ENCODE results near the gene TMEM214.

TMEM214 gene

DNA sequence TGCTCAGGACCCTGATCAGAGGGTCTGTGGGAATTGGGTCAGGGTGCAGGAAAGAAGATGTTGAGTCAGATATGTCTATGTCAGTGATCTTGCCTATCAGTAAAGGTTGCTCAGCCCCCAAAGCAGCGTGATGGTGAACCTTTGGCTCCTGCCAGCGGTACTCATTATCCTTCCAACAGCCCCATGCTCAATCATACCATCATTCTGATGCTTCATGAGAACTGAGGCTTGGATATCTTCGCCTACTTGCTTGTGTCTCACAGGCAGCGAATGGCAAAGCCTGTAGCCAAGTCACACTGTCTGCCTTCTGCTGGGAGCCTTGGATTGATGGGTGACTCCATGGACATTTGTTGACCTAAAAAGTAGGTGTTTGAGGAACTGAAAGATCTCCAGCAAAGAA, 19.0 kb upstream of the TMEM214 start:
- no peak for DNase-seq

DNA sequence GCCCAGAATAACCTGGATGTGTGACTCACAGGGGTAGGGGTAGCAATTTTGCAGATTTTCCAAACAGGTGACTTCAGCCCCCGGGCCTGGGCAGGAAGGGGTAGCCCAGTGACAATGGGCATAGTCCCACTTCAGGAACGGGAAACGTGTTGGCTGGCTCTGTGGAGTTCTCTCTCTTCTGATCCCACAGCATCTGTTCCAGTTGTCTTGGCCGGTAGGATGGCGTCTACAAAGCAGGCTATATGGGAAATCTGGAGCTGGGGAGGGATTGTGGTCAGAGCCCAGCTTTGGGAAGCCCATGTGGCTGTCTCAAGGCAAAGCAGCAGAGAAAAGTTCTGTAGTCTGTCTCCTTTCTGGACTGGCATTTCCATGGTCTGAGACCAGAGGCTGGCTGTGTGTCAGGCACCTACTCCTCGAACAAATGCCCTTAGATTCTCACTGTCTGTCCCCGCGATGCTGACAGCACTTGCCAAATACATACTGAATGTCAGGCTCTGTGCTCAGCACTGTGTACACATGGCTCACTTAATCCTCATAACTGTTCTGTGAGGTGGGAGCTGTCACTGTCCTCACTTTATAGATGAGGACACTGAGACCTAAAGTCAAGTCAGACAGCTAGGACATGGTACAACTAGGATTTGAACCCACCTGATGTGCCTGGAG, 17.9 kb upstream of the TMEM214 start:
- no peak for DNase-seq

DNA sequence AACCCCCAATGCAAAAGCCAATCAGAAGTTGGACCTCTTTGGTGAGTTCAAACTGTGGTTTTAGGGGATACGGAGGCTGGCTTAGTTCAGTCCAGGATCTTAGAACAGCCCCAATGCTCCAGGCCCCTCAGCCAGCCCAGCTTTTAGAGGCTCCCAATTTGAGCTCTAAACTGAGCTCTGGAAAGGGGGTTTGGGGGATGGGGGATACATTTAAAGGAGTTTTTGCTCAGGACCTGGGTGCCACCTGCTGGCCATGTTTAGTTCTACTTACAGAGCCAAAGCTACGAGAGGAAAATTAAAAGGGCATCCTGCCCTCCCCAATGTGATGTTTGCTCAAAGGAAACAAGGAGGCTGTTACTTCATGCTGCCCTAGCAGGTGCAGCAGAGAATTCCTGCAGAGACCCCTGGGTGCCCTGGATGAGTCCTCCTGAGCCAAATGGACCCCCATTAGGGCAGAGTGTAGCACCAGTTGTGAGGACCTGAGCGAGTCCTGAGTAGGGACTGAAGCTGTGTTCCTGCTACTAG, 15.9 kb upstream of the TMEM214 start:
- DNase-seq = peak; percentile 20

DNA sequence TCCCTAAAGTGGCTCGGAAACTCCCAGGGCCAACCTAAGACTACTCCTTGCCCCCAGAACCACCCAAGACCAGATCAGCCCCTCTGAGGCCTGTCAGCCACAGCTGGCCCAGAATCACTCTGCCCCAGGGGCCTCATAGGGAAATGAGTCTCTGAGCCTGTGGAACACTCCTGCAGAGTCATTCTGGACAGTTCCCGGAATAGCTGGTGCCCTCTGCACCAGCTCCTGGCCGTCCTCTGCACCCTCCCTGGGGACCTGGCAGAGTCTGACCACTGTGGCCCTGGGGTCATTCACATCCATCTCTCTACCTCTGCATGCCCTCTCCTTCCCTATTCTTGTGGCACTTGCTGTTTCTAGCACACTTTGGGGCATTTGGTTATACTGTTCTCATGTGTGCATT, 14.6 kb upstream of the TMEM214 start:
- DNase-seq = no peak

DNA sequence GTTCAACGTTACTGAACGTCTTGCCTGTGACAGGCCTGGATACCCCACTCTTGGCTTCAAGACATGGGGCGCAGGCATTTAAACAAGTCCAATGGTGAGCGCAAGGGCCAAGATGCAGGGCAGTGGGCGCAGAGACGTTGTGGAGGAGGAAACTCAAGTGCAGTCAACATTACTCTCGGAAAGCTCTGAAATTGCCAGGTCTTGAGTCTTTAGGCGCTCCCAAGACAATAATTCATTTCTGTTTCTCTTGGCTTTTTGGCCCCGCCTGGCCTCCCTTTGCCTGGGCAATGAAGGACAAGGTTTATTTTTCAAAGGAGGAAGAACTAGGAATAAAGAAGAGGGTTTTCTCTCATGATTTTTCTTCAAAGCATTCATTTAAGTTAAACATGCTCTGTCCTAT, 13.3 kb upstream of the TMEM214 start:
- DNase-seq = no peak

DNA sequence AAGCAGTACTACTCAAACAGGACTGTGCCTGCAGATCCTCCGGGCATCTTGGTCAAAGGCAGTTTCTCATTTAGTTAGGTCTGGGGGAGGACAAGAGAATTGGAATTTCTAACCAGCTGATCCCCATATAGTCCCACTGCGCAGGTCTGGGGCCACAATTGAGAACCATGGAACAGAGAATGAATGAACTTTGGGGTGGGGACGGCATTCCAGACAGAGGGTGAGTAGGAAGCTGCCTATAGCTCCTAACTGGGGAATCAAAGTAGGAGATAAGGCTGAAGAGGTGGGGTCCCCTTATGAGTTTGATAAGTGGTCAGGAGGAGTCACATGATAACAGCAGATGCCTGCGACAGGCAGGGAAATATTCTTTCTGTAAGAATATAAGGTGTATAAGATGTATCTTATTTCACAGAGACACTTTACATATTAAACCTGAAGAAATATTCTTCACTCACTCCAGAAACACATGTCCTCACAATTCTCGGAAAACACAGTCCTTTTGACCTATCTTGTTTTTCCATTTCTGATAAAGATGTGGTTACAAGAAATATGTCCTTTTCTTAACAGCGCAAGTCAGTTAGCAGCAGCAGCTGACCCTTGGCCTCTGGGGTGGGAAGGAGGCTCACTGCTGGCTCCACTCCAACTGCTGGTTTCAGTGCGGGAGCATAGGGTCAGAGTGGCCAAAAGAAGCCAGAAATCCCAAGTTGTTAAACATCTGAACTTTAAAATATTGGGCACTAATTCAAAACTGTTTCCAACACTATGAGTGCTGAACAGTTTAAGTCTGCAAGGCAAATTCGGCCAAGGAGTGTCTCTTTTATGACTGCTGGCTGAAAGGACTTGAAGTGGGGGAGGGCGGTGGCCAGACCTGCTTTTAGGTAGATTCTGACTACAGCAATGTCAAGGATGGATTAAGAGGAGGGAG, 12.6 kb upstream of the TMEM214 start:
- DNase-seq = no peak

DNA sequence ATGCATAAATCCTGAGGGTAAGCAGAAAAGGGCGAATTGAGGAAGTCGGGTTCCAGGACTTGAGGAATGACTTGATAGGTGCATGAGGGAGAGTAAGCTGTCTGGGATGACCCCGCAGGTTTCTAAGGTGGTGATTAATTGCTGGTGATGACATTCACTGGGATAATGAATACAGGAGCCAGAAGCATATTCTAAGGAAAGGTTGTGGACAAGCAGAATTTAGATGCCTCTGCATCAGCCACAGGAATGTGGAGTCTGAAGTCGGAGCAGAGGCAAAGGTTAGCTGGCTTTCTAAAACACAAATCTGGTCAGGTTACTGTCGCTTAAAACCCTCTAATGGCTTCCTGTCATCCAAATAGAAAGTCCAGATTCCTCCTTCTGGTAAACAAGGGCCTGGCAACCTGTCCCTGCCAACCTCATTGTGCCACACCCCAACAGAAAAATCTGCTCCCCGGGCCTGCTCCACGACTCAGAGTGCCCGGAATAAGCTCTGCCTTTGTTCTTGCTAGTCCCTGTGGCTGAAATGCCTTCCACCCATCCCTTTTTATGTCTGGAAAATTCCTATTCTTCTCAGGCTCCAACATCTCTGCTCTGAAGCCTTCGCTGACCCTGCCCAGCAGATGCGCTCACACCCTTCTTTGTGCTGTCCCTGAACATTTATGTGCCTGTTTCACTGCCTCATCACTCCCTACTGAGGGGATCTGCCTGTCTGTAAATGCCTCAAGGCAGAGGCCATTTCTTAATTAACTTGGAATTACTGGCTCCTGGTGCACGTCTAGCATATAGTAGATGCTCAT, 11.3 kb upstream of the TMEM214 start:
- no peak for DNase-seq

DNA sequence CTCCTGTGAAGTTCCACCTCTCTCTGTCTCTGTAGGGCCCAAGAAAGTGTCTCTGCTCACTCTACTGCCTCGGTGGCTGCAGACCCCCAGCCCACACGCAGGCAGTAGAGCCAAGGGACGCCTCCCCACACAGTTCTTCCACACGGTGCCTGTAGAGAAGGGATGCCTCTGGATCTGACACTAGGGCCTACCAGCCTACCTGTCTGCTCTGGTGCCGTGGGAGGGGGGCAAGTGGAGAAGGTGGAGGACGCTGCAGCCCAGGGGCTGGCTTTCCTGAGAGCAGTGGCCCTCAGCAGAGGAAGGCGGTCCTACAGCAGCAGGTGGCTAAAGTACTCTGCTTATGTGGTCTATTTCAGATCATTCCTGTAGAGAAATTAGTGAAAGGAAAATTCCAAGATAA, 9.0 kb upstream of the TMEM214 start:
- DNase-seq = no peak

DNA sequence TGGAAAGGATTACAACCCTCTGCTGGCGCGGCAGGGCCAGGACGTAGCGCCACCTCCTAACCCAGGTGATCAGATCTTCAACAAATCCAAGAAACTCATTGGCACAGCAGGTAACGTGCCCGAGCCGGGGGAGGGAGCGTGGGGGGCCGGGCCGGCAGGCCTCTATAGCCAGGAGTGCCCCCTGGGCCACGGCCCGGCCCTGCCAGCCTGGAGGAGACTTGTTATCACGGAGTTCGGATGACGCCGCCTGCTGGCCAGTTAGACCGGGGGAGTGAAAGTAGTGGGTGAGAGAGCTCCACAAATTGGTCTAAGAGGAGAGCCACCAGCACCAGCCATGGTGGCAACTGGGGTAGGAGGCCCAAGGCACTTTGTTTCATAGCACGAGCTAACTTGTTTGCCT, 8.6 kb upstream of the TMEM214 start:
- no peak for DNase-seq

DNA sequence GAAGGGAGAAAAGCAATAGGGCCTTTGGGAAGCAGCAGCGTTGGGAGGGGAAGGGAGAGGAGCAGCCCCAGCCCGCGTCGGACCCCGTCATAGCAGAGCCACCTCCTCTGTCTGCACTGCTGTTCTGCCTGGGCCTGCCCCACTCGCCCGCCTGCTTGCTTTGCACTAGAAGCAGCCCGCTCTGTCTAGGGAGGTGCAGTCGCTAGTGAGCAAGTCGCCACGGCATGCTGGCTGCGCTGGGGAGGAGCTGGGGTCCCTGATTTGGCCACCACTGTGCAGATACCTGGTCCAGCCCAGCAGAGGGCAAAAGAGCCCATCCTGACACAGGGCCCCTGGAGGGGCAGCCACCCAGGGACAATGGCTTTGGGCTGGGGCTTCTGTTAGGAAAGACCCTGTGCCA, 8.0 kb upstream of the TMEM214 start:
- no peak for DNase-seq

DNA sequence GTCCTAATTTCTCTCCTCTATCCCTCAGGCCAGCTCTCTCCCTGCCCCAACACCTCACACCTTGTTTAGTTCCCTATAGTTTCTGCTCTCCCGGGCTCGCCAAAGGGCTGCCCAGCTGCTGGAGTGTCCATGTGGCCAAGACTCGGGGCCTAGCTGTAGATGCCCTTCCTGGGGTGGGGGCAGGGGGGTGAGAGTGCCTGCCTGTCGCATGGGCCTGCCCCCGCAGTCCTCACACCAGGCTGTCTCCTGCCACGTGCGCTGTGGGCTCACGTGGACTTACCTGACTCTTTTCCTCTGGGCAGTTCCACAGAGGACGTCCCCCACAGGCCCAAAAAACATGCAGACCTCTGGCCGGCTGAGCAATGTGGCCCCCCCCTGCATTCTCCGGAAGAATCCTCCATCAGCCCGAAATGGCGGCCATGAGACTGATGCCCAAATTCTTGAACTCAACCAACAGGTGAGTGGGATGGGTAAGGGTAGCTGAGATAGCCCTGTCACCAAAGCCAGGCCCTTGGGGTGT, 7.4 kb upstream of the TMEM214 start:
- DNase-seq = no peak

DNA sequence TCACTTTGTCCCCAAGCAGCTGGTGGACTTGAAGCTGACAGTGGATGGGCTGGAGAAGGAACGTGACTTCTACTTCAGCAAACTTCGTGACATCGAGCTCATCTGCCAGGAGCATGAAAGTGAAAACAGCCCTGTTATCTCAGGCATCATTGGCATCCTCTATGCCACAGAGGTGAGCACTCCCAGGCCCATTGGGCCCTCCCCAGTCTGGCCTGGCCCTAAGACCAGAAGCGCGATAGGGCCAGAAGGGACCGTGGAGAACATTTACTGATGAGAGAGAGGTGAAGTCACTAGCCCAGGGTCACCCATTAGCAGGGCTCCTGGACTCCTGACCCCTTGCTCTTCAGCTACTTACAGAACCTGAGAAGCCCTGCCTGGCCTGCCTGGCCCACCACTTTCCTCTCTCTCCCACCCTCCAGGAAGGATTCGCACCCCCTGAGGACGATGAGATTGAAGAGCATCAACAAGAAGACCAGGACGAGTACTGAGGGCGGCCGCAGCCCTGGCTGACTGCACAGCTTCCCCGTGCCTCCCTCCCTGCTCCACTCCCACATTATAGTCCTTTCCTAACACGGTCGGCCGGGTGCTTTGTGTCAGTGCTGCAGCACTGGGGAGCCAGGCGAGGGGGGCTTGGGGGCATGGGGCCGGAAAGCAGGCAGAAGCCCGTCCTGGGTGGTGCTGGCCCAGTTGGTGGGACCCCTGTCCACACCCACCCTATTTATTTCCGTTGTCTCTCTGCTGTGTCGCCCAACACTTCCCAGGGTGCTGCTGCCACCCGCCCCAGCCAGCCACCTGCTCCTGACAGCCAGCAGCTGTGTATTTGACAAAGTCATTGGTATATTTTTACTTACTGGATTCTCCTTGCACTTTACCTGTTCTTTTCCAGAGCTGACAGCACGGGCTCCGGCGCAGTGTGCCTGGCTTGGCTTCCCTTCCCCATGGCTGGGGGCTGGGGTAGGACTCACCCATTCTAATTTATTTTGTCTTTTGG, 6.6 kb upstream of the TMEM214 start:
- DNase-seq = no peak

DNA sequence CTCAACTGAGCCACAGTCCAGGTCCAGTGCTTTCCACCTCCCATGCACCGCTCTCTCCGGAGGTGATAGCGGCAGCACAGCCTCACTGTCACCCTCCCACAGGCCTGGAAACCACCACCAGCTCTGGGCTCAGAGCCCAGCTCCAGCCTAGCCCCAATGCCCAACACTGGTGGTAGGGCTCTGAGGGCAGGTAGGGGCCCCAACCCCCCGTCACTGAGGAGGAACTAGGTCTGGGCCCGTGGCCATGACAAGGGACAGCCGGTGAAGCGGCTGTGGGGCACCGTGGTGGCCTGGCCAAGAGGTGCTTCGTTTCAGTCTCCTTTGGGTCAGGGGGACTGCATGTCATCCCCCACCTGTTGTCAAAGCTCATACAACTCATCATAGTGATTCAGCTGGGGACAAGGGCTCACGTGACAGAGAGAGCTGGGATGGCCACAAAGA, 5.5 kb upstream of the TMEM214 start:
- DNase-seq = no peak

DNA sequence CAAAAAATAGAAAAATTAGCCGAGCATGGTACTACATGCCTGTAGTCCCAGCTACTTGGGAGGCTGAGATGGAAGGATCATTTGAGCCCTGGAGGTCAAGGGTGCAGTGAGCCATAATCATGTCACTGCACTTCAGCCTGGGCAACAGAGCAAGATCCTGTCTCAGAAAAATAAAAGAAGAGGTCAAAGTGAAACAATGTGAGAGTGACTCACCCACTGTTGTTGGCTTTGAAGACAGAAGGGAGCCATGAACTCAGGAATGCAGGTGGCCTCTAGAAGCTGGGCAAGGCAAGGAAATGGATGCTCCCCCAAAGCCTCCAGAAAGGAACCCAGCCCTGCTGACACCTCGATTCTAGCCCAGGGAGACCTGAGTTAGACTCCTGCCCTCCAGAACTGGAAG, 3.7 kb upstream of the TMEM214 start:
- no peak for DNase-seq

DNA sequence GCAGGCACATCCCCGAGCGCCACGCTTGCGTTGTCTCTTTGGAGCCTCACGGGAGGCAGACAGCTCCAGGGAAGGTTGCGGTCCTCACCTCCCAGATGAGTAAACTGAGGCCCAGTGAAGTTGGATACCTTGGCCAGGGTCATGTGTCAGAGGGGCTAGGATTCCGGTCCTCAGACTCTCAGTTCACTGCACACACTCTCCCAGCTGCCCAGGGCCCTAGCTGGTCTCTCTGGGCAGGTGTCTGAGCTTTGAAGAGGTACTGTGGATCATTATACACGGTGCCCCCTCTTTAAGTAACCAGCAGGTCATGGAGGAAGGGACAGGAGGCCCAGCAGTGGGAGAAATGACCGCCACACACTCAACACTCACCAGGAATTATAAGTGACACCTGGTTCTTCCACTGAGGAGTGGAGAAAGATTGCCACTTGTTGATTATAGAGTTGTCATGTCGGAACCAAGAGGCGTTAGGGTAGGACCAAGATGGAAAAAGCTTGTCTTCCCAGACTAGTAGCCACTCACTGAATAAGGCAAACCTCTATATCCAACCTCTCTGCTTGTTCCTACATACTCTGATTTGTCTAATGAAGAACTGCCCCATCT, 588 bp downstream of the TMEM214 start:
- no peak for DNase-seq

DNA sequence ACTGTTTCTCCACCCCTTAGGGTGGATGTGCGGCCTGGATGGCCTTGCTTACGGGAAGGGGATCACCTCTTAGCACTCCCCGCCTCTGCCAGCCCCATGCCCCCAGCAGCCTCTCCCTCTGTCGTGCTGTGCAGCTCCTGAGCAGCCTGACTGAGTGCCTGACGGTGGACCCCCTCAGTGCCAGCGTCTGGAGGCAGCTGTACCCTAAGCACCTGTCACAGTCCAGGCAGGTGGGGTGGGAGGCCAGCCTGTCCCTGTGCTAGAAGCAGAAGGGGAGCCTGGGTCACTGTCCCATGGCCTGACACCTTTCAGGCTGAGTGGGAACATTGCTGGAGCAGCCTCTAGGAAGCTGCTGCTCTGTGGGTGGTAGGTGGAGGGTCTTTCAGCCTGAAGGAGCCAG, 5.2 kb downstream of the TMEM214 start:
- no peak for DNase-seq

DNA sequence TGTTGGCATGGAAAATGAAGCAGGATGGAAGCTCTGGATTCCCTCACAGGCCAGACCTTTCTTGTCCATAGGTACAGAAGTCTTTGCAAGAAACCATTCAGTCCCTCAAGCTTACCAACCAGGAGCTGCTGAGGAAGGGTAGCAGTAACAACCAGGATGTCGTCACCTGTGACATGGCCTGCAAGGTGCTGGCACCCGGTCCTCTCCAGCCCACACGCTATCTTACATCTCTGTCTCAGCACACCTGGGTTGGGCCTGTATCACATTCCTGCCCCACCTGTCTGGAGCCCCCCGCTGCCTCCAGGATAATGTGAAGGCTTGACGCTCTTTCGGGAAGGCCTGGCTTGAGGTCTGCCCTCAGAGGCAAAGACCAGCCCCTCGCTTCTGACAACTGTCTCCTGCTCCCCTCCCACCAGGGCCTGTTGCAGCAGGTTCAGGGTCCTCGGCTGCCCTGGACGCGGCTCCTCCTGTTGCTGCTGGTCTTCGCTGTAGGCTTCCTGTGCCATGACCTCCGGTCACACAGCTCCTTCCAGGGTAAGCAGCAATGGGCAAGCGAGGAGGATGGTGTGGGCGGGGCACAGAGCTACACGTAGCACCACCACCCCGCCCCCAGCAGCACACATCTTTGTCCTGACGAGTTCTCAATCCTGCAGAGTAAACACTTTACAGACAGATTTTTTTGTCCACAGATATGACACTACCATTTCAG, 6.0 kb downstream of the TMEM214 start:
- no peak for DNase-seq

DNA sequence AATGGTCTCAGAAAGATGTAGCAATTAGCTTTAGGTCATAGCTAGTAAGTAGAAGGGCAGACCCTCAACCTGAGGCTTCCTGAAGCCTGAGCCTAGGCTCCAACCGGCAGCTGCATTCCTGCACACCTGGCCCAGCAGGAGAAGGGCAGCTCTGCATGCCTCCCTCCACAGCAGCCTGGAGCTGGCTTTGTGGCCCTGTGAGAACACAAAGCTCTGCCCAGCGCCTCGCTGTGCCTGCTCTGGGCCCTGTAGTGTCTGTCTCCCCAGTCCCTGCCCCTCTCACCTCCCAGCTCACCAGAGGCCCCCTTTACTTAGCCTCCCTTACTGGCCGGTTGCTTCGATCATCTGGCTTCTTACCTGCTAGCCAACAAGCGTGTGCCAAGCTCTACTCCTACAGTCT, 6.7 kb downstream of the TMEM214 start:
- no peak for DNase-seq

DNA sequence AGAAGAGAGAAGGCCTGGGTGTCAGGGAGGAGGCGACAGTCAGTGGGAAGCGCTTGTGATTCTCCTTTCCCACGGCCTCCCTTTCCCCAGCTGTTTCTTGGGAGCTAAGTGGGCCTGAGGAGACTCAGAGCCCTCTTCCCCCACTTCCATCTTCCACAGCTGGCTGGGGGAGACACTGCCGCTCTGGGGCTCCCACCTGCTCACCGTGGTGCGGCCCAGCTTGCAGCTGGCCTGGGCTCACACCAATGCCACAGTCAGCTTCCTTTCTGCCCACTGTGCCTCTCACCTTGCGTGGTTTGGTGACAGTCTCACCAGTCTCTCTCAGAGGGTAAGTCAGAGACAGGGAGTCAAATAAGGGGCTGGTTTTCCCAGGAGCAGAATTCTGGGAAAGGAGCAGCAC, 7.1 kb downstream of the TMEM214 start:
- DNase-seq = no peak

DNA sequence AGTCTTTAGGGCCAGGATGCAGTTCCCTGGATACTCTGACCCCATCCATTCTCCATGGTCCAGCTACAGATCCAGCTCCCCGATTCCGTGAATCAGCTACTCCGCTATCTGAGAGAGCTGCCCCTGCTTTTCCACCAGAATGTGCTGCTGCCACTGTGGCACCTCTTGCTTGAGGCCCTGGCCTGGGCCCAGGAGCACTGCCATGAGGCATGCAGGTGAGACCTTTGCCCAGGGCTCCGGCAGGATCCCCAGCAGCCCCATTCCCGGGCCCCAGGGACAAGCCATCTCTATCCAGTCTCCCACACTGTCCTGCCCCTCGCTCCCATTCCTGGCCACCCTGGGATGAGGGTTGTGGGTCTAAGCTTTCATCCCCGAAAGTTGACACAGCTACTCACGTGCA, 7.5 kb downstream of the TMEM214 start:
- DNase-seq = no peak

DNA sequence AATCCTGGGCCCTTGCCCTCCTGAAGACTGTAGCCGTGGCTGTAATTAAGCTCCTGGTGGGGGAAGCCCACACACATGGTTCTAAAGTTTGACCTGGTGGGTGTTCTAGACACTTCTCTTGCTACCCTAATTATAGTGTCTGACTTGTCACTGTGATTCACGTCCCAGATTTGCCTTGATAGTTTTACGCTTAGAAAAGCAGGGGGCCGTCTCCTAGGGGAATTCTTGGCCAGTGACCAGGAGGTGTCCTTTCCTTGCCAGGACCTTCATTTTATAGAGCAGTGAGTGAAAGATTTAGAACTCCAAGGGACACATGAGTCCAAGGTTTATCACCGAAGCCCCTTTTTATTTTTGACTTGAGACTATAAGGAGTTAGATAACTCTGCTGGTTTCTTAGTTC, 9.0 kb downstream of the TMEM214 start:
- DNase-seq = no peak
